ENCODE data around the gene GOLGA6C. TPM values are rescaled to one million over a fixed set of nuclear protein-coding genes. Genes with fewer than 3 reads are reported as not detected.
"Not testable (repeated sequence)": the region's sequence is repeated elsewhere in the genome, so short reads cannot be mapped to it uniquely, and the experiment has no call there.

The GOLGA6C gene
- total and polyA plus RNA-seq, 4 donors = 0.08 TPM; not detected in 3

DNA sequence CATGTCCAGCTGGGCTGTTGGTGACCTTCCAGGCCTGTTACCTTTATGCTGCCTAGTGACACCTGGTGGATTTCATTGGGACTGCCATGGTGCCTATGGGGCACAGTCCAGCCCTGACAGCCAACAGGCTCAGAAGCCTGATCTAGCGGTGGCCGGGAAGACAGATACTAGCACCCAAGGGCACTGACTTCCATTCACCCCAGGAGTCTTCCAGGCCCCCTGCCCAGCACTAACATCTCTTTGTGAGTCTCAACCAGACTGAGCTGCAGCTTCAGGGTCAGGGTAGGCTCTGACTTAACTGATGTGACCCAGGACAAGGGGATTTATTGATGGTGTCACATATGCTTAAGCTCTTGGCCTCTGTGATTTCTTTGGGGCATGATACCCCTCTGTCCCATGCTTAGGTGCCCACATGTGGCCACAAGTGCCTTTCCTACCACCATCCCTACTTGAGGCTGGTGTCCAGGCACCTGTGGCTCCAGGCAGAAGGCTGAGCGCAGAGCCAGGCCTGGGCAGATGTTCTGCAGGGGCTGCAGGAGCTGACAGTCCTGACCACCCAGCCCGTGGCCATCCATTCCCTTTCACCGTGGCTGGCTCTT, 16.5 kb downstream of the GOLGA6C start:
- peak; percentile 35 for DNase-seq (ENCODE audit: low spot score)
- H3K4me3 ChIP-seq (ENCODE audit: low read depth in 1 of 3, low read length in 3 of 3); H3K36me3 ChIP-seq (ENCODE audit: control insufficient read depth in 4 of 4, insufficient read depth in 3 of 4, low read depth in 1 of 4, low read length in 3 of 4); H3K9ac ChIP-seq (ENCODE audit: low read depth in 1 of 2, low read length in 2 of 2); H3K27ac ChIP-seq (ENCODE audit: low read depth in 1 of 2, low read length in 2 of 2); H3K9me3 ChIP-seq (ENCODE audit: control insufficient read depth in 4 of 4, low read length in 3 of 4); H3K4me1 ChIP-seq (ENCODE audit: control insufficient read depth in 4 of 4, insufficient read depth in 4 of 4, low read length in 3 of 4); H3K27me3 ChIP-seq (ENCODE audit: control insufficient read depth in 4 of 4, insufficient read depth in 4 of 4, low read length in 3 of 4): not testable (repeated sequence)
- TF ChIP-seq RAD21 (IDR thresholded peaks at IDR 0.05) (peak; percentile 61 to 69), SP1 (IDR thresholded peaks at IDR 0.05) (peak; percentile 16), HNF4A (conservative IDR thresholded peaks at IDR 0.05) (peak; percentile 43 to 67)
- TF ChIP-seq, protein P1, sequence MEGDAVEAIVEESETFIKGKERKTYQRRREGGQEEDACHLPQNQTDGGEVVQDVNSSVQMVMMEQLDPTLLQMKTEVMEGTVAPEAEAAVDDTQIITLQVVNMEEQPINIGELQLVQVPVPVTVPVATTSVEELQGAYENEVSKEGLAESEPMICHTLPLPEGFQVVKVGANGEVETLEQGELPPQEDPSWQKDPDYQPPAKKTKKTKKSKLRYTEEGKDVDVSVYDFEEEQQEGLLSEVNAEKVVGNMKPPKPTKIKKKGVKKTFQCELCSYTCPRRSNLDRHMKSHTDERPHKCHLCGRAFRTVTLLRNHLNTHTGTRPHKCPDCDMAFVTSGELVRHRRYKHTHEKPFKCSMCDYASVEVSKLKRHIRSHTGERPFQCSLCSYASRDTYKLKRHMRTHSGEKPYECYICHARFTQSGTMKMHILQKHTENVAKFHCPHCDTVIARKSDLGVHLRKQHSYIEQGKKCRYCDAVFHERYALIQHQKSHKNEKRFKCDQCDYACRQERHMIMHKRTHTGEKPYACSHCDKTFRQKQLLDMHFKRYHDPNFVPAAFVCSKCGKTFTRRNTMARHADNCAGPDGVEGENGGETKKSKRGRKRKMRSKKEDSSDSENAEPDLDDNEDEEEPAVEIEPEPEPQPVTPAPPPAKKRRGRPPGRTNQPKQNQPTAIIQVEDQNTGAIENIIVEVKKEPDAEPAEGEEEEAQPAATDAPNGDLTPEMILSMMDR (IDR thresholded peaks at IDR 0.05; ENCODE audit: low read depth, low read length, missing input control) = peak; percentile 35
- WGBS = 52% methylated on average over 5 of the region's 5 CpGs

DNA sequence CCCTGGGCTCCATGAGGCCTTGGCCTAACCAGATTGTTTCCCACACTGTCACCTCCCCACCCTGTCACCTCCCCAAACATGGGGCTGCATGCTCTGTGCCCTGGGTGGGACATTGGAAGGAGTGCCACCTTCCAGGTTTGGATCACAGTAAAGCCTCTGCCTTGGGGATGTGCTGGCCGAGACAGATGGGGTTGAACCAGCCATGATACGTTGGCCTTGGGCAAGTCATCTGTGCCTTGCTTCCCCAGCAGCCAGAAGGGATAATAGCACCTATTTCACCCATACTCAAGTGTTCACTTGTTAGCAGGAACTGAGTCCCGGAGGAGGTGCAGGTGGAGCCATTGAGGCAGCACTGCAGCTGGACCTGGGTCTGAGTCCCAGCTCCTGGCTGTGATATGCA, 17.5 kb downstream of the GOLGA6C start:
- DNase-seq (ENCODE audit: low spot score) = peak; percentile 34

DNA sequence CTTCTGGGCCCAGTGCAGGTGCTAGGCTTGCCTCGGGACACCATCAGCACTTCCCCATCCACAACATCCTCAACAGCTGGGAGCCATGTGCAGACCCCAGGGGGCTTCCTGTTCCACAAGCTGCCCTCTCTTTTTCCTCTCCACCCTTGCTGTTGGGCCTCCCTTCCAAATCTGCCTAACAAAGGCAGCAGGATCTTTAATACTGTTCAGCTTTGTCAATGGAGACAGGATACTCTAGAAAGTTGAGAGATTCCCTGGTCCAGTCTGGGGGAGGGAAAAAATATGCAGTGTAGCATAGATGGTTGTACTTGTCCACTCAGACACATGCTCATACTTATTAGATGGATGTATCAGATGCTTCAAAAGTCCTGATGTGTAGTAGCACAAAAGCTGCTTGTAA, 20.4 kb downstream of the GOLGA6C start:
- not testable (repeated sequence) for H3K9me3 ChIP-seq (ENCODE audit: control insufficient read depth in 4 of 4, low read length in 3 of 4); H3K36me3 ChIP-seq (ENCODE audit: control insufficient read depth in 4 of 4, insufficient read depth in 3 of 4, low read depth in 1 of 4, low read length in 3 of 4); H3K4me3 ChIP-seq (ENCODE audit: low read depth in 1 of 3, low read length in 3 of 3); DNase-seq (ENCODE audit: low spot score); H3K9ac ChIP-seq (ENCODE audit: low read depth in 1 of 2, low read length in 2 of 2); H3K4me1 ChIP-seq (ENCODE audit: control insufficient read depth in 4 of 4, insufficient read depth in 4 of 4, low read length in 3 of 4); H3K27me3 ChIP-seq (ENCODE audit: control insufficient read depth in 4 of 4, insufficient read depth in 4 of 4, low read length in 3 of 4); H3K27ac ChIP-seq (ENCODE audit: low read depth in 1 of 2, low read length in 2 of 2)
- WGBS = no CpG with 5 or more reads among the region's 1 CpG

More for the DNA sequence above, 17.5 kb downstream of the GOLGA6C start:
- not testable (repeated sequence) for H3K4me1 ChIP-seq (ENCODE audit: control insufficient read depth in 4 of 4, insufficient read depth in 4 of 4, low read length in 3 of 4); H3K9me3 ChIP-seq (ENCODE audit: control insufficient read depth in 4 of 4, low read length in 3 of 4); H3K9ac ChIP-seq (ENCODE audit: low read depth in 1 of 2, low read length in 2 of 2); H3K27me3 ChIP-seq (ENCODE audit: control insufficient read depth in 4 of 4, insufficient read depth in 4 of 4, low read length in 3 of 4); H3K36me3 ChIP-seq (ENCODE audit: control insufficient read depth in 4 of 4, insufficient read depth in 3 of 4, low read depth in 1 of 4, low read length in 3 of 4); H3K4me3 ChIP-seq (ENCODE audit: low read depth in 1 of 3, low read length in 3 of 3); H3K27ac ChIP-seq (ENCODE audit: low read depth in 1 of 2, low read length in 2 of 2)
- 73% methylated on average over 3 of the region's 3 CpGs for WGBS

DNA sequence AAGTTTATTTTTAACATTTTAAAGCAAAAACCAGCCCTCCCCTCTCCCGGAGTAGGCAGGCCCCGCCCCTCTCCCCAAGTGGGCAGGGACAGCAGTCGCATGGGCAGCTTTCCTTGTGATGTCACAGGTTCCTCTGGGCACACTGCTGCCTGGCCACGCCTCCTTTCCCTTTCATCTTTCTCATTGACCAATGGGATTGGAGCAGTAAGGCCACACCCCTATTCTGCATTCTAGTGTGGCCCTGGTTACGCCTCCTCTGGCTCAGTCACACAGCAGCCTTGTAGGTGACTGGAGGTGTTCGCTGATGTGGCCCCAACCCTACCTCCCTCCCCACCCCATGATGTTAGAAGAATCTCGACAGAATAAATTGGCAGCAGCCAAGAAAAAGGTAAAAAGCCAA, 24.4 kb downstream of the GOLGA6C start, which contains the start of gene GOLGA6D:
Gene GOLGA6D, plus strand, starts transcription at position 264 of the 400 bp plus-strand sequence. Its CDS starts 41 bp downstream, at position 305.
- not testable (repeated sequence) for H3K4me1 ChIP-seq (ENCODE audit: control insufficient read depth in 4 of 4, insufficient read depth in 4 of 4, low read length in 3 of 4); DNase-seq (ENCODE audit: low spot score); H3K9ac ChIP-seq (ENCODE audit: low read depth in 1 of 2, low read length in 2 of 2); H3K36me3 ChIP-seq (ENCODE audit: control insufficient read depth in 4 of 4, insufficient read depth in 3 of 4, low read depth in 1 of 4, low read length in 3 of 4); H3K9me3 ChIP-seq (ENCODE audit: control insufficient read depth in 4 of 4, low read length in 3 of 4); H3K4me3 ChIP-seq (ENCODE audit: low read depth in 1 of 3, low read length in 3 of 3); H3K27ac ChIP-seq (ENCODE audit: low read depth in 1 of 2, low read length in 2 of 2); H3K27me3 ChIP-seq (ENCODE audit: control insufficient read depth in 4 of 4, insufficient read depth in 4 of 4, low read length in 3 of 4)
- WGBS = no CpG with 5 or more reads among the region's 7 CpGs

DNA sequence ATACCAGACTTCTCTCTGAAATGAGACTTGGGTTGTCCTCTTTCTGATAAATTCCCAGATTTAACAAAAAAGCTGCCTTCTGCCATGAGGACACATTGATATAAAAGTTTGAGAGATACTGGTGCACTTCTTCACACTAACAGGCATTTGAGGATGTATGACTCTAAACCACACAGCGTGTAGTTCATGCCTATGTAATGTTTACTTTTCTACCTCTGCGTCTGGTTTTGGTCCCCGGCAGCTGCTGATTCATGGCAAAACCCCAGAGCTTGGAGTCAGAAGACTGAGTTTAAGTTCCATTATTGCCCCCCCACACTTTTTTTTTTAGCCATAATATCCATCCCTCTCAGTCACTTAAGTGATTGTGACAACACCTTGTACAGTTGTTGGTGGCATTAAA, 26.0 kb downstream of the GOLGA6C start:
- not testable (repeated sequence) for H3K9ac ChIP-seq (ENCODE audit: low read depth in 1 of 2, low read length in 2 of 2); H3K4me3 ChIP-seq (ENCODE audit: low read depth in 1 of 3, low read length in 3 of 3); H3K36me3 ChIP-seq (ENCODE audit: control insufficient read depth in 4 of 4, insufficient read depth in 3 of 4, low read depth in 1 of 4, low read length in 3 of 4); H3K27ac ChIP-seq (ENCODE audit: low read depth in 1 of 2, low read length in 2 of 2); H3K4me1 ChIP-seq (ENCODE audit: control insufficient read depth in 4 of 4, insufficient read depth in 4 of 4, low read length in 3 of 4); H3K27me3 ChIP-seq (ENCODE audit: control insufficient read depth in 4 of 4, insufficient read depth in 4 of 4, low read length in 3 of 4); DNase-seq (ENCODE audit: low spot score); H3K9me3 ChIP-seq (ENCODE audit: control insufficient read depth in 4 of 4, low read length in 3 of 4)
- WGBS = no CpG with 5 or more reads among the region's 3 CpGs

DNA sequence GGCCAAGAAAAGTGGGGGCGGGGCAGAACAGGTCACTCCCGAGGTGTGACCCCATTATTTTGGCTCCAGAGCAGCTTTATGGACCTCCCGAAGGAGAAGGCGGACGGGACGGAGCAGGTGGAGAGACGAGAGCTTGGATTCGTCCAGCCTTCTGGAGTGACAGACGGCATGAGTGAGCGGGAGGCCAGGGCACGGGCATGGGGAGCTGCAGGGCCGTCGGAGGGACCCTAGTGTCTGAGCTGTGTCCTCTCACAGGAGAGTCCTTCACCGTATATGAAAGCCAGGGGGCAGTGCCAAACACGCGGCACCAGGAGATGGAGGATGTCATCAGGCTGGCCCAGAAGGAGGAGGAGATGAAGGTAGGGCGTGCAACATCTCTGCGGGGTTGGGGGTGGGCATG, 35.5 kb downstream of the GOLGA6C start:
- DNase-seq (ENCODE audit: low spot score); H3K4me3 ChIP-seq (ENCODE audit: low read depth in 1 of 3, low read length in 3 of 3); H3K9ac ChIP-seq (ENCODE audit: low read depth in 1 of 2, low read length in 2 of 2); H3K27ac ChIP-seq (ENCODE audit: low read depth in 1 of 2, low read length in 2 of 2); H3K27me3 ChIP-seq (ENCODE audit: control insufficient read depth in 4 of 4, insufficient read depth in 4 of 4, low read length in 3 of 4); H3K9me3 ChIP-seq (ENCODE audit: control insufficient read depth in 4 of 4, low read length in 3 of 4); H3K36me3 ChIP-seq (ENCODE audit: control insufficient read depth in 4 of 4, insufficient read depth in 3 of 4, low read depth in 1 of 4, low read length in 3 of 4); H3K4me1 ChIP-seq (ENCODE audit: control insufficient read depth in 4 of 4, insufficient read depth in 4 of 4, low read length in 3 of 4): not testable (repeated sequence)
- 81% methylated on average over 8 of the region's 18 CpGs for WGBS

DNA sequence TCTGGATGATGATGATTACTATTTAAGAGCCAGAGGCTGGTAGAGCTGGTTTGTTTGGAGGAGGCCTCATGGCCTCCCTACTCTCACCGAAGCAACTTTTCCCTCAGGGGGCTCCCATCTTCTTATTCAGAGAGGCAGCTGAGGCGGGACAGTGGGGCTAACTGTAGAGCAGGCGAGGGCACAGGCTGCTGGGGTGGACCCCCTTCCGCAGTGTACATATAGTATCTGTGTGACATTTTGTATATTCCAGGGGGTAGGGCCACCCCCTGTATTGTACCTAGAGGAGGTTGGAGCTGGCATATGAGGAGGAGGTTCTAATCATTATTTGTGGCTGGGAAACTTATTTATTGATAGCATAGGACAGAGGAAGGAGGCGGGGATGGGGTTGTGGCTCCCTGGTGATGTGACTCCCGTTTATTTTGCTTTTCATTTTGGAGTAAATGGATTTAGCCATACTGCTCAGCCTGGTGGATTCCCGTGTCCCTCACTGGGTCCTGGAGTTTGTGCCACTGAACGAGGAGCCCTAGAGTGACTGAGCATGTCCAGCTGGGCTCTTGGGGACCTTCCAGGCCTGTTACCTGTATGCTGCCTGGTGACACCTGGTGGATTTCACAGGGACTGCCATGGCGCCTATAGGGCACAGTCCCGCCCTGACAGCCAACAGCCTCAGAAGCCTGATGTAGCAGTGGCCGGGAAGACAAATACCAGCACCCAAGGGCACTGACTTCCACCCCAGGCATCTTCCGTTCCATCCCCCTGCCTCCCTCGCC, 40.6 kb downstream of the GOLGA6C start:
- not testable (repeated sequence) for H3K9me3 ChIP-seq (ENCODE audit: control insufficient read depth in 4 of 4, low read length in 3 of 4); H3K4me1 ChIP-seq (ENCODE audit: control insufficient read depth in 4 of 4, insufficient read depth in 4 of 4, low read length in 3 of 4); H3K27ac ChIP-seq (ENCODE audit: low read depth in 1 of 2, low read length in 2 of 2); H3K4me3 ChIP-seq (ENCODE audit: low read depth in 1 of 3, low read length in 3 of 3); H3K36me3 ChIP-seq (ENCODE audit: control insufficient read depth in 4 of 4, insufficient read depth in 3 of 4, low read depth in 1 of 4, low read length in 3 of 4); H3K9ac ChIP-seq (ENCODE audit: low read depth in 1 of 2, low read length in 2 of 2); DNase-seq (ENCODE audit: low spot score); H3K27me3 ChIP-seq (ENCODE audit: control insufficient read depth in 4 of 4, insufficient read depth in 4 of 4, low read length in 3 of 4)
- WGBS = 72% methylated on average over 7 of the region's 13 CpGs

All from liver (tissue), 9 donors.